ENCODE measurements around the gene SLC25A41. TPM values are rescaled to one million over a fixed set of nuclear protein-coding genes. Genes with fewer than 3 reads are reported as not detected.

SLC25A41 gene
- total and polyA plus RNA-seq, 2 of the 13 experiments (the other 11 are each of a cell fraction or from before 2014, with no cell fraction given) = 0.33 to 0.95 TPM

- peak; percentile 63 for TF ChIP-seq HDAC1 (CRISPR knock-in tag; IDR thresholded peaks at IDR 0.05)
- 0 out of 2 replicates have a peak, but pooled peaks have one; percentile 72 for TF ChIP-seq ZNF572 (CRISPR knock-in tag; IDR thresholded peaks at IDR 0.05)
- TF ChIP-seq FOSL2 (CRISPR knock-in tag; IDR thresholded peaks at IDR 0.05) = peak; percentile 56
- TF ChIP-seq TFAP4 (IDR thresholded peaks at IDR 0.05; ENCODE audit: borderline replicate concordance, low read depth) = peak; percentile 53; the same call in 1 of the 2 replicates
- no peak; the same call in 1 of the 2 replicates for TF ChIP-seq ZNF660 (CRISPR knock-in tag; IDR thresholded peaks at IDR 0.05; ENCODE audit: borderline replicate concordance, low read depth)
- no peak for TF ChIP-seq ZNF670 (CRISPR knock-in tag; IDR thresholded peaks at IDR 0.05; ENCODE audit: borderline replicate concordance)
- TF ChIP-seq ZBTB4 (CRISPR knock-in tag; IDR thresholded peaks at IDR 0.05; ENCODE audit: borderline replicate concordance) = peak; percentile 54; the same call in 1 of the 2 replicates
- TF ChIP-seq ZNF550 (CRISPR knock-in tag; IDR thresholded peaks at IDR 0.05; ENCODE audit: borderline replicate concordance) = no peak
- peak; percentile 68 for TF ChIP-seq HNRNPH1 (optimal IDR thresholded peaks at IDR 0.05; ENCODE audit: low read depth, low read length)
- TF ChIP-seq ZNF629 (CRISPR knock-in tag; conservative IDR thresholded peaks at IDR 0.05) = no peak
- peak; percentile 55 for TF ChIP-seq KAT8 (CRISPR knock-in tag; IDR thresholded peaks at IDR 0.05)
- 0 out of 2 replicates have a peak, but pooled peaks have one; percentile 13 for TF ChIP-seq DRAP1 (CRISPR knock-in tag; IDR thresholded peaks at IDR 0.05)
- no peak for TF ChIP-seq MAFG (CRISPR knock-in tag; IDR thresholded peaks at IDR 0.05)
- no peak for TF ChIP-seq ATAD3A (CRISPR knock-in tag; IDR thresholded peaks at IDR 0.05)
- no peak for TF ChIP-seq ETV6 (CRISPR knock-in tag; conservative IDR thresholded peaks at IDR 0.05)
- no peak for TF ChIP-seq NFYB (CRISPR knock-in tag; IDR thresholded peaks at IDR 0.05)
- peak; percentile 58 for TF ChIP-seq PAXIP1 (CRISPR knock-in tag; conservative IDR thresholded peaks at IDR 0.05)
- TF ChIP-seq ZNF3 (CRISPR knock-in tag; IDR thresholded peaks at IDR 0.05) = no peak
- TF ChIP-seq IRF2 (CRISPR knock-in tag; IDR thresholded peaks at IDR 0.05) = no peak
- no peak for TF ChIP-seq TAF15 (IDR thresholded peaks at IDR 0.05; ENCODE audit: low read depth, low read length, poor library complexity, severe bottlenecking)
Observed at GRCh38 chr19:6464070-6464873, 30.7 kb upstream of the SLC25A41 start, which contains the start of gene CRB3 (continued).

Measured in HepG2 (cell line).